PFSK-1 (cell line): ENCODE results near the gene CDC34.

ENCODE experiments used
- REST ChIP-seq, 2 experiments: IDR thresholded peaks; 2 replicates each; pipeline versions ENCODE4 v1.6.1 to v1.8.0; 2011 to 2012; ENCODE audit warnings: low read depth in 2 of 2, low read length in 2 of 2, control low read depth in 1 of 2, inconsistent platforms in 1 of 2, mild to moderate bottlenecking in 1 of 2, moderate library complexity in 1 of 2; ENCODE audit not compliant: insufficient read depth in 1 of 2
- SIN3A ChIP-seq: IDR thresholded peaks from 2 replicates; pipeline ENCODE4 v1.6.1; 2012; ENCODE audit warnings: mild to moderate bottlenecking, low read length, moderate library complexity, borderline replicate concordance; ENCODE audit not compliant: insufficient read depth
- TAF1 ChIP-seq: IDR thresholded peaks from 2 replicates; pipeline ENCODE4 v1.6.1; 2012; ENCODE audit warnings: low read length, control low read depth, borderline replicate concordance; ENCODE audit not compliant: insufficient read depth

GRCh38 chr19:511101-511851 lies 20.3 kb upstream of the CDC34 start:
- 0 out of 4 replicates have a peak, but pooled peaks have one; percentile 5 to 35 for TF ChIP-seq REST (IDR thresholded peaks at IDR 0.05; ENCODE audit: insufficient read depth in 1 of 2, low read depth in 2 of 2, low read length in 2 of 2)
- TF ChIP-seq SIN3A, result peak; percentile 70; the same call in 1 of the 2 replicates
- TF ChIP-seq TAF1, result no peak; the same call in 1 of the 2 replicates
